HepG2 (cell line): Measurements from ENCODE around the gene SDC4. TPM values are rescaled to one million over a fixed set of nuclear protein-coding genes. Genes with fewer than 3 reads are reported as not detected.
A peak's percentile ranks its signal among the peaks of the same experiment; 100 is the strongest.

ENCODE experiments used
- EP300 ChIP-seq, 3 experiments: sonication (generic) in 1 of 3; formaldehyde crosslinking in 1 of 3; IDR thresholded peaks; 2 replicates each; pipeline versions ENCODE4 v1.5.1 to v1.6.1; 2011 to 2020; ENCODE audit warnings: low read depth in 2 of 3, low read length in 2 of 3, borderline replicate concordance in 1 of 3, improper control_type of control experiment in 1 of 3, mild to moderate bottlenecking in 1 of 3, missing genetic modification reagents in 1 of 3, moderate library complexity in 1 of 3
- FOSL2 ChIP-seq: sonication (generic); formaldehyde crosslinking; IDR thresholded peaks from 2 replicates; pipeline ENCODE4 v1.4.0; 2020; ENCODE audit warnings: missing genetic modification reagents
- HIC2 ChIP-seq: sonication (generic); formaldehyde crosslinking; IDR thresholded peaks from 2 replicates; pipeline ENCODE4 v1.9.0; 2022; ENCODE audit warnings: low read depth, missing genetic modification reagents
- LCORL ChIP-seq, 2 experiments: fragments of 450-650 bp in 1 of 2; sonication (generic) in 1 of 2; formaldehyde crosslinking in 1 of 2; IDR thresholded peaks; 2 replicates each; pipeline versions ENCODE4 v1.5.0 to v1.6.1; 2017 to 2020; ENCODE audit warnings: antibody characterized with exemption in 1 of 2, missing genetic modification reagents in 1 of 2
- MAZ ChIP-seq, 2 experiments: sonication (generic) in 1 of 2; formaldehyde crosslinking in 1 of 2; IDR thresholded peaks; 2 replicates each; pipeline versions ENCODE4 v1.5.0 to v1.6.1; 2012 to 2020; ENCODE audit warnings: low read depth in 2 of 2, mild to moderate bottlenecking in 2 of 2, borderline replicate concordance in 1 of 2, improper control_type of control experiment in 1 of 2, low read length in 1 of 2, missing genetic modification reagents in 1 of 2, moderate library complexity in 1 of 2
- NR2F1 ChIP-seq, 2 experiments: fragments of 450-650 bp in 1 of 2; formaldehyde crosslinking in 1 of 2; IDR thresholded peaks; 2 replicates each; pipeline versions ENCODE4 v1.5.0 to v1.6.1; 2016 to 2020; ENCODE audit warnings: mild to moderate bottlenecking in 1 of 2, missing compliant biosample characterization in 1 of 2, missing genetic modification reagents in 1 of 2, moderate library complexity in 1 of 2
- PLRG1 ChIP-seq: fragments of 450-650 bp; conservative IDR thresholded peaks from 2 replicates; pipeline ENCODE4 v1.6.1; 2016
- REPIN1 ChIP-seq: sonication (generic); formaldehyde crosslinking; IDR thresholded peaks from 2 replicates; pipeline ENCODE4 v1.8.0; 2022; ENCODE audit warnings: missing genetic modification reagents, low read depth, mild to moderate bottlenecking, borderline replicate concordance
- SOX5 ChIP-seq: IDR thresholded peaks from 2 replicates; pipeline ENCODE4 v1.6.1; 2016; ENCODE audit warnings: borderline replicate concordance
- TOE1 ChIP-seq: sonication (generic); formaldehyde crosslinking; IDR thresholded peaks from 2 replicates; pipeline ENCODE4 v1.4.0; 2020; ENCODE audit warnings: mild to moderate bottlenecking, missing genetic modification reagents
- YY1 ChIP-seq: IDR thresholded peaks from 2 replicates; pipeline ENCODE4 v1.6.1; 2011; ENCODE audit warnings: low read length, low read depth, moderate library complexity, mild to moderate bottlenecking; ENCODE audit not compliant: insufficient read depth, insufficient replicate concordance
- ZFP36L1 ChIP-seq: sonication (generic); formaldehyde crosslinking; IDR thresholded peaks from 2 replicates; pipeline ENCODE4 v1.8.0; 2022; ENCODE audit warnings: mild to moderate bottlenecking, missing genetic modification reagents, moderate library complexity
- ZFP36L2 ChIP-seq: sonication (generic); formaldehyde crosslinking; IDR thresholded peaks from 2 replicates; pipeline ENCODE4 v1.4.0; 2020; ENCODE audit warnings: missing genetic modification reagents
- ZNF652 ChIP-seq: IDR thresholded peaks from 2 replicates; pipeline ENCODE4 v1.6.1; 2016; ENCODE audit warnings: low read depth, borderline replicate concordance
- ZSCAN29 ChIP-seq: sonication (generic); formaldehyde crosslinking; conservative IDR thresholded peaks from 2 replicates; pipeline ENCODE4 v1.4.0; 2020; ENCODE audit warnings: mild to moderate bottlenecking, missing genetic modification reagents
- polyA plus RNA-seq, 8 experiments: library from polyadenylated mRNA; depleted of rRNA in 3 of 8; stranded (reverse) in 7 of 8; unstranded in 1 of 8; fragments of >200 nt; fragmentation: Illumina TruSeq in 4 of 8; extraction: Trizol in 4 of 8; gene quantifications; 2 replicates each; pipeline versions ENCODE4 v1.2.1 to v1.2.3, GENCODE V29; 2011 to 2016; ENCODE audit warnings: low read depth in 4 of 8, missing spikeins in 1 of 8, mixed read lengths in 1 of 8; ENCODE audit not compliant: insufficient read depth in 1 of 8
- total RNA-seq, 5 experiments: library from RNA; depleted of rRNA; stranded (reverse); fragments of >200 nt; fragmentation: Illumina TruSeq; extraction: Trizol; gene quantifications; 2 replicates each; pipeline ENCODE4 v1.2.3, GENCODE V29; 2016; ENCODE audit warnings: low read depth in 1 of 5
- TF ChIP-seq, protein P1 (sequence below): sonication (generic); formaldehyde crosslinking; IDR thresholded peaks from 2 replicates; pipeline ENCODE4 v1.4.0; 2020; ENCODE audit warnings: missing genetic modification reagents
- TF ChIP-seq, protein P2 (sequence below): sonication (generic); formaldehyde crosslinking; IDR thresholded peaks from 2 replicates; pipeline ENCODE4 v1.4.0; 2020; ENCODE audit warnings: missing genetic modification reagents, borderline replicate concordance

The SDC4 gene
- total and polyA plus RNA-seq, 2 of the 13 experiments (the other 11 are each of a cell fraction or from before 2014, with no cell fraction given), result 49.0 to 65.1 TPM

- peak; percentile 62; the same call in 1 of the 2 replicates for TF ChIP-seq HIC2 (CRISPR knock-in tag)
- TF ChIP-seq ZSCAN29, result no peak
- peak; percentile 61; the same call in 1 of the 2 replicates for TF ChIP-seq FOSL2
- TF ChIP-seq ZNF652 (CRISPR knock-in tag), result 0 out of 2 replicates have a peak, but pooled peaks have one; percentile 17
- TF ChIP-seq, protein P1, sequence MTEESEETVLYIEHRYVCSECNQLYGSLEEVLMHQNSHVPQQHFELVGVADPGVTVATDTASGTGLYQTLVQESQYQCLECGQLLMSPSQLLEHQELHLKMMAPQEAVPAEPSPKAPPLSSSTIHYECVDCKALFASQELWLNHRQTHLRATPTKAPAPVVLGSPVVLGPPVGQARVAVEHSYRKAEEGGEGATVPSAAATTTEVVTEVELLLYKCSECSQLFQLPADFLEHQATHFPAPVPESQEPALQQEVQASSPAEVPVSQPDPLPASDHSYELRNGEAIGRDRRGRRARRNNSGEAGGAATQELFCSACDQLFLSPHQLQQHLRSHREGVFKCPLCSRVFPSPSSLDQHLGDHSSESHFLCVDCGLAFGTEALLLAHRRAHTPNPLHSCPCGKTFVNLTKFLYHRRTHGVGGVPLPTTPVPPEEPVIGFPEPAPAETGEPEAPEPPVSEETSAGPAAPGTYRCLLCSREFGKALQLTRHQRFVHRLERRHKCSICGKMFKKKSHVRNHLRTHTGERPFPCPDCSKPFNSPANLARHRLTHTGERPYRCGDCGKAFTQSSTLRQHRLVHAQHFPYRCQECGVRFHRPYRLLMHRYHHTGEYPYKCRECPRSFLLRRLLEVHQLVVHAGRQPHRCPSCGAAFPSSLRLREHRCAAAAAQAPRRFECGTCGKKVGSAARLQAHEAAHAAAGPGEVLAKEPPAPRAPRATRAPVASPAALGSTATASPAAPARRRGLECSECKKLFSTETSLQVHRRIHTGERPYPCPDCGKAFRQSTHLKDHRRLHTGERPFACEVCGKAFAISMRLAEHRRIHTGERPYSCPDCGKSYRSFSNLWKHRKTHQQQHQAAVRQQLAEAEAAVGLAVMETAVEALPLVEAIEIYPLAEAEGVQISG, result peak; percentile 72
- peak in 1 of 2 experiments; percentile 7; a peak in 1 of 4 replicates for TF ChIP-seq NR2F1 (CRISPR knock-in tag; IDR thresholded peaks at IDR 0.05)
- no peak; the same call in 1 of the 2 replicates for TF ChIP-seq ZFP36L1 (CRISPR knock-in tag)
- TF ChIP-seq ZFP36L2 (CRISPR knock-in tag), result no peak
- TF ChIP-seq YY1, result peak; percentile 29
- peak; percentile 53; the same call in 1 of the 2 replicates for TF ChIP-seq REPIN1
- TF ChIP-seq, protein P2, sequence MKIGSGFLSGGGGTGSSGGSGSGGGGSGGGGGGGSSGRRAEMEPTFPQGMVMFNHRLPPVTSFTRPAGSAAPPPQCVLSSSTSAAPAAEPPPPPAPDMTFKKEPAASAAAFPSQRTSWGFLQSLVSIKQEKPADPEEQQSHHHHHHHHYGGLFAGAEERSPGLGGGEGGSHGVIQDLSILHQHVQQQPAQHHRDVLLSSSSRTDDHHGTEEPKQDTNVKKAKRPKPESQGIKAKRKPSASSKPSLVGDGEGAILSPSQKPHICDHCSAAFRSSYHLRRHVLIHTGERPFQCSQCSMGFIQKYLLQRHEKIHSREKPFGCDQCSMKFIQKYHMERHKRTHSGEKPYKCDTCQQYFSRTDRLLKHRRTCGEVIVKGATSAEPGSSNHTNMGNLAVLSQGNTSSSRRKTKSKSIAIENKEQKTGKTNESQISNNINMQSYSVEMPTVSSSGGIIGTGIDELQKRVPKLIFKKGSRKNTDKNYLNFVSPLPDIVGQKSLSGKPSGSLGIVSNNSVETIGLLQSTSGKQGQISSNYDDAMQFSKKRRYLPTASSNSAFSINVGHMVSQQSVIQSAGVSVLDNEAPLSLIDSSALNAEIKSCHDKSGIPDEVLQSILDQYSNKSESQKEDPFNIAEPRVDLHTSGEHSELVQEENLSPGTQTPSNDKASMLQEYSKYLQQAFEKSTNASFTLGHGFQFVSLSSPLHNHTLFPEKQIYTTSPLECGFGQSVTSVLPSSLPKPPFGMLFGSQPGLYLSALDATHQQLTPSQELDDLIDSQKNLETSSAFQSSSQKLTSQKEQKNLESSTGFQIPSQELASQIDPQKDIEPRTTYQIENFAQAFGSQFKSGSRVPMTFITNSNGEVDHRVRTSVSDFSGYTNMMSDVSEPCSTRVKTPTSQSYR (CRISPR knock-in tag), result peak; percentile 60; the same call in 1 of the 2 replicates
- TF ChIP-seq SOX5 (CRISPR knock-in tag), result peak; percentile 8; the same call in 1 of the 2 replicates
- peak in 1 of 2 experiments; percentile 48; a peak in 1 of 4 replicates for TF ChIP-seq EP300 (IDR thresholded peaks at IDR 0.05; ENCODE audit: low read depth in 2 of 2, low read length in 2 of 2)
- TF ChIP-seq EP300 (CRISPR knock-in tag; IDR thresholded peaks at IDR 0.05; ENCODE audit: borderline replicate concordance), result peak; percentile 50; the same call in 1 of the 2 replicates
- no peak for TF ChIP-seq PLRG1
- TF ChIP-seq MAZ (IDR thresholded peaks at IDR 0.05; ENCODE audit: borderline replicate concordance, low read depth, low read length), result no peak
- peak; percentile 79 for TF ChIP-seq MAZ (CRISPR knock-in tag; IDR thresholded peaks at IDR 0.05; ENCODE audit: low read depth)
- TF ChIP-seq TOE1 (CRISPR knock-in tag), result no peak
- no peak for TF ChIP-seq LCORL (IDR thresholded peaks at IDR 0.05)
- peak; percentile 63; the same call in 1 of the 2 replicates for TF ChIP-seq LCORL (CRISPR knock-in tag; IDR thresholded peaks at IDR 0.05)
These were observed 11.5 kb downstream of the SDC4 start (continued) for GRCh38 chr20:45336530-45337366.
